ENCODE measurements around the gene SETBP1.

DNA sequence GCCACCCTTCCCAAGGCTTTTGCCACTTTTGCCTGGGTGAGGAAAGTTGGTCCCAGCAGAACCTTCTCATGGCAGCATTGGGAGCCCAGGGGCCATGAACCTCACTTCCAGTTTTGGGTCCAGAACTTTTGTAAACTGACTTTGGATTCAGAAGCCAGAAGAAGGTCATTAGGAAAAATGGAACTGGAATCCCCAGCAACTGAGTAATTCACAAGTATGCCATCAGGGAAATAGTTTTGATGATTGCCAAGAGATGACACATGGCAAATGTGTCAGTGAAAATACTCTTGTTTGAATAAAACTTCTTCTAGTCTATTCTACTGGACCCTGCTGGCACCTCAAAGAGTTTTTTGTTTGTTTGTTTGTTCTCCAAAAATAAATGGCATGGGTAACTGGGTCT lies 203.7 kb downstream of the SETBP1 start:
- TF ChIP-seq, protein P1, sequence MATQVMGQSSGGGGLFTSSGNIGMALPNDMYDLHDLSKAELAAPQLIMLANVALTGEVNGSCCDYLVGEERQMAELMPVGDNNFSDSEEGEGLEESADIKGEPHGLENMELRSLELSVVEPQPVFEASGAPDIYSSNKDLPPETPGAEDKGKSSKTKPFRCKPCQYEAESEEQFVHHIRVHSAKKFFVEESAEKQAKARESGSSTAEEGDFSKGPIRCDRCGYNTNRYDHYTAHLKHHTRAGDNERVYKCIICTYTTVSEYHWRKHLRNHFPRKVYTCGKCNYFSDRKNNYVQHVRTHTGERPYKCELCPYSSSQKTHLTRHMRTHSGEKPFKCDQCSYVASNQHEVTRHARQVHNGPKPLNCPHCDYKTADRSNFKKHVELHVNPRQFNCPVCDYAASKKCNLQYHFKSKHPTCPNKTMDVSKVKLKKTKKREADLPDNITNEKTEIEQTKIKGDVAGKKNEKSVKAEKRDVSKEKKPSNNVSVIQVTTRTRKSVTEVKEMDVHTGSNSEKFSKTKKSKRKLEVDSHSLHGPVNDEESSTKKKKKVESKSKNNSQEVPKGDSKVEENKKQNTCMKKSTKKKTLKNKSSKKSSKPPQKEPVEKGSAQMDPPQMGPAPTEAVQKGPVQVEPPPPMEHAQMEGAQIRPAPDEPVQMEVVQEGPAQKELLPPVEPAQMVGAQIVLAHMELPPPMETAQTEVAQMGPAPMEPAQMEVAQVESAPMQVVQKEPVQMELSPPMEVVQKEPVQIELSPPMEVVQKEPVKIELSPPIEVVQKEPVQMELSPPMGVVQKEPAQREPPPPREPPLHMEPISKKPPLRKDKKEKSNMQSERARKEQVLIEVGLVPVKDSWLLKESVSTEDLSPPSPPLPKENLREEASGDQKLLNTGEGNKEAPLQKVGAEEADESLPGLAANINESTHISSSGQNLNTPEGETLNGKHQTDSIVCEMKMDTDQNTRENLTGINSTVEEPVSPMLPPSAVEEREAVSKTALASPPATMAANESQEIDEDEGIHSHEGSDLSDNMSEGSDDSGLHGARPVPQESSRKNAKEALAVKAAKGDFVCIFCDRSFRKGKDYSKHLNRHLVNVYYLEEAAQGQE (IDR thresholded peaks at IDR 0.05; ENCODE audit: borderline replicate concordance in 1 of 2, low read depth in 1 of 2, low read length in 2 of 2) = no peak
- TF ChIP-seq GABPA (IDR thresholded peaks at IDR 0.05; ENCODE audit: low read depth, low read length) (no peak), GABPA (CRISPR knock-in tag; IDR thresholded peaks at IDR 0.05; ENCODE audit: low read depth) (no peak), EZH2 (conservative IDR thresholded peaks at IDR 0.05; ENCODE audit: low read depth, low read length) (no peak), MXI1 (IDR thresholded peaks at IDR 0.05; ENCODE audit: borderline replicate concordance, low read depth, low read length) (no peak)
- TF ChIP-seq, protein P2, sequence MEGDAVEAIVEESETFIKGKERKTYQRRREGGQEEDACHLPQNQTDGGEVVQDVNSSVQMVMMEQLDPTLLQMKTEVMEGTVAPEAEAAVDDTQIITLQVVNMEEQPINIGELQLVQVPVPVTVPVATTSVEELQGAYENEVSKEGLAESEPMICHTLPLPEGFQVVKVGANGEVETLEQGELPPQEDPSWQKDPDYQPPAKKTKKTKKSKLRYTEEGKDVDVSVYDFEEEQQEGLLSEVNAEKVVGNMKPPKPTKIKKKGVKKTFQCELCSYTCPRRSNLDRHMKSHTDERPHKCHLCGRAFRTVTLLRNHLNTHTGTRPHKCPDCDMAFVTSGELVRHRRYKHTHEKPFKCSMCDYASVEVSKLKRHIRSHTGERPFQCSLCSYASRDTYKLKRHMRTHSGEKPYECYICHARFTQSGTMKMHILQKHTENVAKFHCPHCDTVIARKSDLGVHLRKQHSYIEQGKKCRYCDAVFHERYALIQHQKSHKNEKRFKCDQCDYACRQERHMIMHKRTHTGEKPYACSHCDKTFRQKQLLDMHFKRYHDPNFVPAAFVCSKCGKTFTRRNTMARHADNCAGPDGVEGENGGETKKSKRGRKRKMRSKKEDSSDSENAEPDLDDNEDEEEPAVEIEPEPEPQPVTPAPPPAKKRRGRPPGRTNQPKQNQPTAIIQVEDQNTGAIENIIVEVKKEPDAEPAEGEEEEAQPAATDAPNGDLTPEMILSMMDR (CRISPR knock-in tag; IDR thresholded peaks at IDR 0.05) = no peak
